Tongue (tissue), 2 donors: ENCODE results near the gene ZIC2. TPM values are rescaled to one million over a fixed set of nuclear protein-coding genes. Genes with fewer than 3 reads are reported as not detected.

Experiments used
- DNase-seq: peaks from one replicate; pipeline ENCODE4 v3.0.0-alpha.2; 2015
- total RNA-seq: library from RNA; depleted of rRNA; stranded (reverse); fragments of >200 nt; gene quantifications from one replicate; pipeline ENCODE4 v1.2.3, GENCODE V29; 2014

ZIC2 gene
- total RNA-seq, 1 donor from 2014 or later: not detected

DNA sequence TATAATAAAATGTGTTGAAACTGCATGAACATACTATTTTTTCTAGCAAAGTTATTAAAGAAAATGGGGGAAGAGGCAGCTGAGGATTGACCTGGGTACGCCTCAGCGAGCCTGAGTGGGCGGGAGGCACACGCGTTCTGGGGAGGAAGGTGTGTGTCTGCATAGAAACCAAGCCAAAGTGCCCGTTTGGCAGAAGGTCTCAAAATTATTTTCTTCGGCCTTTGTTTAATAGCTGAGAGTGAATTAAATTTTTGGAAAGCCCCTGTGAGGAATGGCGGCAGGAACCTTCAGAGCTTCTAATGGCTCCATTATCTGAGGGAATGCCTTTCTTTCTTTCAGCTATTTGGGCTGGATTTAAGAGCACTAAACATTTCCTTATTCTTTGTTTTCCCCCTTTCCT is 5.2 kb downstream of the ZIC2 start:
- DNase-seq: no peak

DNA sequence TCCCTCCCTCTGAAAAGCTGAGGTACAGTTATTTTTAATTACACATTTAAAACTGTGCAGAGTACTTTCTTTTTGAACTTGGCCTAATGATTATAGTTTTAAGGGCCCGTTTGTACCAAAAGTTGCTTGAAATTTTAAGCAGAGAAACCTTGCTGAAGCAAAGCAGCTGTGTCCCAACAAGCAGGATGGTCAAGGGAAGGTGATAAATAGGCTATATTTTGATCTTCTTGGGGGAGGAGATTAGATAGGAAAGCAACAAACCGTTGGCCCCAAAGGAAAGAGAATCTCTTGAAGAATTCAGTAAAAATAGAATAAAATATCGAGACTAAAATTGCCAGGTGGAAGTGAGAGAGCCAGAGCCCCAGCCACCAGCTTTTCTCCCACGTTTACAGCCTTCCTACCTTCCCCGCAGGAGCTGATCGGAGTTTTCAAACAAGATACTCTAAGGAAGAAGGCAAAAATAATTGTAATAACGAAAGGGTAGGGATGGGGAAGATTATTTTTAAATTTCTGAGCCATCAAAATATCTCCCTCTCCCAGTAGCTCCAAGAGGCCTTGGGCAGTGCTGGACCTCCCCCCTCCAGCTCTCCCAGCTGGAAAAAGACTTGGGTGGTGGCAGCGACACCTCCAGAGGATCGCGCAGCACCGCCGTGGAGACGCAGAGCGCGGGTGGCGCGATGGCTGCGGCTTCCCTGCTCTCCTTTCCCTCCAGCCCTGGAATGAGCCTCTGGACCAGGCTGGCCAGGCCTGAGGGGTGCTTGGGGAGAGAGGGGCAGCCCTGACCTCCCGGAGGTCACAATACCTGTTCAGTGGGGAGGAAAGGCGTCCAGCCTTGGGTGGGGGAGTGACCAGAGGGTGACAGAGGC is 5.8 kb downstream of the ZIC2 start:
- DNase-seq: no peak

DNA sequence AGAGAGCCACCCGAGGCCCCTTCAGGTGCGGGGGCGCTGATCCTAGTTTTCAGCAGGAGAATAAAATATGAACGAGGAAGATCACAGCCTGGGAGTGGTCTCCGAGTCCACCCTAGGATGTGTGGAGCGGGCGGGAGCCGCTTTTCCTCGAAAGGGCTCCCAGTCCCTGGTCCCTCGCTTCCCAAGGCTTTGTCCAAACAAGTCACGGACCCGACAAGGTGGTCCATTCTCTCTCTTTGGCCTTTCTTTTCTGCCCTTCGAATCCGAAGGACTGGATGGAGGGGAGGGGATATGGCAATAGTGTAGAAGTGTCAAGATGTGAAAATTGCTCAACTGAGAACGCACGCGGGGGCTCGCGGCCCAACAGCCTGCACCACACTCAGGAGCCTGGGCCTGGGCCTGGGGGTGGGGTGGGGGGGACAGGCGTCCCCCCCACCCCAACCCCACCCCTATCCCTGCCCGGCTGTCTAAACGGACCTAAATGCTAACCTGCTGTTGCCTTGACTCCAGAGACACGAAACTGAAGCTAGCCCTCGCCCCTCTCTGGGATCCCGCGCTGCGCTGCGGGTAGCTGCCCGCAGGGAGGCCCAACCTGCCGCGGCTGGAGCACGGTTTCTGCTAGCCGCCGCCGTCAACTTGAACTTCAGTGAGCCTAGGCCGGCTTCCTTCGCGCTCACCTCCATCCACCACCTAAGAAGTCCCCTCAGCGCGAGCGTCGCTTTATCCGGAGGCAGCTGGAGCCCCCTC is 7.1 kb downstream of the ZIC2 start:
- no peak for DNase-seq

DNA sequence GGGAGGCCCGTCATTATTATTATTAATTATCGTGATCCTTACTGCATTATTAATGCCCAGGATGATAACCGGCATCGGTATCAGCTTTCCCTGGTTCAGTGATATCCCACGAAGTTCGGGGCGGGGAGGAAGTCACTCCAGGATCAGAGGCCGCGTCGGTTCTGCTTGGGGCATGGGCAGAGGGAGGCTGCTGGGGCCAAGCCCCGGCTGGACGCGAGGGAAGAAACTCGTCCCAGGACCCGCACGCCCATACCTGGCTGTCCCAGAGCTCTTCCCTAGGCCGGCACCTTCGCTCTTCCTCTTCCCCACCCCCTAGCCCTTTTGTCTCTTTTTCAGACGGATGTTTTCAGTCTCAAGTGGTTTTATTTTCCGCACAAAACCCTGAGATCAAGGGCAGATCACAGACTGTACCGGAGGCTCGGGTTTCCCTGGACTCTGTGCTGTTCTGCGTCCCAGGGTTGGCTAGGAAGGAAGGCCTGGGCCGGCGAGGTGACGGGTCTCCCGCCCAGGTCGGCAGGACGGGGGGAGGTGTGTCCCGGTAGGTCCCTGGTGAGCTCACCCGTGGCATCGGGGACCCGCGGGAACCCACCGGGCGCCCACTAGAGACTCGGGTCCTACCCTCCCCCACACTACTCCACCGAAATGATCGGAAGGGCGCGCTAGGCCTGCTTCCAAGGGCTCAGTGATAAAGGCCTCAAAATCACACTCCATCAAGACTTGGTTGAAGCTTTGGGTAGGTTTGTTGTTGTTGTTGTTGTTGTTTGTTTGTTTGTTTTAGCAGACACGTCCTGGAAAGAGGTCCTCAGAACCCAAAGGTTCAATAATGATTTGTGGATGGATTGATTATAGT is 7.9 kb downstream of the ZIC2 start:
- no peak for DNase-seq

DNA sequence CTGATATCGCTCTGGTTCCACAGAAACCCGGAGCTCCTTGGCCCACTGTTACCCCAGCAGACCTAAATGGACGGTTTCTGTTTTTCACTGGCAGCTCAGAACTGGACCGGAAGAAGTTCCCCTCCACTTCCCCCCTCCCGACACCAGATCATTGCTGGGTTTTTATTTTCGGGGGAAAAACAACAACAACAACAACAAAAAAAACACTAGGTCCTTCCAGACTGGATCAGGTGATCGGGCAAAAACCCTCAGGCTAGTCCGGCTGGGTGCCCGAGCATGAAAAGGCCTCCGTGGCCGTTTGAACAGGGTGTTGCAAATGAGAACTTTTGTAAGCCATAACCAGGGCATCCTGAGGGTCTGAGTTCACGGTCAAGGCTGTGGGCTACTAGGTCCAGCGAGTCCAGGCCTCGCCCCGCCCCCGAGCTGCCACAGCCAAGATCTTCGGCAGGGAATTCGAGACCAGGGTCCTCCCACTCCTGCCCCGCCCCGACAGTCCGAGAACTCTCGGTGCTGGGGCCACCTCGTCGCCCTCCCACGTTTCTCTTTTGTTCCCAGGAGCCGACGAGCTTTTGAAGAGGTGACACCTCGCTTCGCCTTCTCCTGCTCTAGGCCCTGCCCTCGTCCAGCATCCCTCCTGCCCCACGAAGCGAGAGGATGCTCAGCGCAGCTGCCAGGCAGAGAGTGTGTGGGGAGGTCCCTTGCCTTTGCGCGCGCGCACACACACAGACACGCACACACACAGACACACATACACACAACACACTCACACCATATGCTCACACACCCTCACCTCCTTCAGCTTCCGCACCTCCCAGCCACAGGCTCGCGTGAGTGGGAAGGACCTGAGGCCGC is 8.8 kb downstream of the ZIC2 start:
- DNase-seq: no peak

DNA sequence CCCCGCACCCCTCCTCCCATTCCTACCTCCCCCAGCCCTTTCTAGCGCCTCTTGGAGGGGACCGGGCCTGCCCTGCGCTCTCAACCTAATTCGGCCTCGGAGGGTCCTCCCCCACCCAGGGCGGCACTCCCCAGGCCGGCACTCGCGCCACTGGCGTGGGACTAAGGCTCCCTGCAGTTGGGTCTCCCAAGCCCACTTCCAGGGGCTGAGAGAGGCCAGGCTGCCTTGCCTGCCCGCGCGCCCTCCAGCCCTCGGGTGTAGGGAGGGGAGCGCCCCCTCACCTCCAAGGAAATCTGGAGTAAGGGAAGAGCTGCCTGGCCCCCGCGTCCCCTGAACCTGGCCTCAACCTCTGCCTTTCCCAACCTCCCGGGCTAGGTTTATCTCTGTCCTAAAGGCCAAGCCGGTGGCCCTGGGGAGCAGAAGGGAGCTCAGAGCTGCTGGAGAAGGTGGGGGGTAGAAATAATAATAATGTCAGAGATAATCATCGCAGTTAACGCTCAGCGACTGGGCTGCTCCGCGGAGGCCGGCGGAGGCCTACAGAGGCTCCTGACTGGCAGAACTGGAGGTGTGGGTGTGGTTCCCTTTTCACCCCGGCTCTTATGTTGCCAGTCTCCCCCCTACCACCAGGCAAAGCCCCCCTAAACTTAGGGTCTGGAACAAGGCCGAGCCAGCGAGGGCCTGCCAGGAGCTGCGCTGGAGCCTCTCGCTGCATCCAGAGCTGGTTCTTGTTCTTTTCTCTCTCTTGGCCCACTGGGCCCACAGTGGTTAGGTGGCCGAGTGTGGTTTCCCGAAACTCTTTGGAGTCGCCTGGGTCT is 9.6 kb downstream of the ZIC2 start:
- no peak for DNase-seq

DNA sequence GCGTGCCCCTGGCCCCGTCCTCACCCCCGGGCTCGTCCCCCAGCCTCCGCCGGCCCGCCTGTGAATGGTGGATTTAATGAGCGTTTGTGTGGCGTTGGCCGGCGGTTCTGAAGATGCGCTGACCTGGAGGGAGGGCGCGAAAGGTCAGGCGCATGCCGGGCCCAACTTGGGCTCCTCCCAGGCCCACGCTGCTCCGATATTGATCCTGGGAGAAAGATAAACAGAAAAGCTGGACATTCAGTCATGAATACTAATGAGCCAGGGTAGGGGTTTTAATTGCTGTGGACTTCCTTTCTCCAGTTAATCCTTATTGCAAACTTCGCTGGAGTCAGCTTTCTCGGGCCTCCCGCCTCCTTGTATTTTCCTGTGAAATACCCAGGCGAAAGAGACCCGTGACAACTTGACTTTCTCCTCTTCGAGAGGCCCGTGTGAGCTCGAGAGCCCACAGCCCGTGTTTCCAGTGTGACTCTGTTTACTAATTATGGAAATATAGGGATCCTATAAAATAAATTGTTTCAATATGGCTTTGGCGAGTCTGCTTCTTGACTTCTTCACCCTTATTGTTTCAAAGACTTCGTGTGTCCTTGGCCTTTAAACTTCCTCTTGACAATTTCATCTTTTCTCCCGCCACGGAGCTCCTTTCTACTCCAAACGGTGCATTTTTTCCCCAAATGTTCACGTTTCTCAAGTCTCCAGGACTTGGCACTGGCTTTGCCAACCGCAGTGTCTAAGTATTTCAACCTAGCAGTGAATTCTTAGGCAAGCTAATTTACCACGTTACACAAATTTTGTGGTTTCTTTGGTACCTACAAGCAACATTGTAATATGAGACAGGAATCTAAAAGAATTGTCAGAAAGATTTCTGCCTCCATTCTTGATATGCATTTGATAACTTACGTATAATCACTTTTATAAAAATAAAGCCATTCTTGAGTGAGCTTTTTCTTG is 10.5 kb downstream of the ZIC2 start:
- DNase-seq: peak; percentile 3

DNA sequence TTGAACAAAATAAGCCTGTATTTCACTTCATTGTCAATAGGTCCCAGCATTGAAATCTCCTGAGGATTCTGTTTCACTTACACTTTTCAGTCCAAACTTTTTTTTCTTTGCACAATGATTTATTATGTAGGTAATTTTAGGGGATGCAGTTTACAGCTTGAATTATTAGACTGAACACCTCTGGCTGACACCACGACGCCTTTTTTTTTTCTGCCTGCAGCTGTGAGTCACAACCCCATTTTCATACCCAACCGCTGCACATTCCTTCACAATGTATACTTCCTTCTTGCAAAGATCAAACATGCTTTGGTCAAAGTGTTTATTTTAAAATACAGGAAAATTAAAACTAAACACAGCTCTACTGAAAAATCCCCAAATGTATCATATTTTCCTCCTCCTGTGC is 11.4 kb downstream of the ZIC2 start:
- no peak for DNase-seq

DNA sequence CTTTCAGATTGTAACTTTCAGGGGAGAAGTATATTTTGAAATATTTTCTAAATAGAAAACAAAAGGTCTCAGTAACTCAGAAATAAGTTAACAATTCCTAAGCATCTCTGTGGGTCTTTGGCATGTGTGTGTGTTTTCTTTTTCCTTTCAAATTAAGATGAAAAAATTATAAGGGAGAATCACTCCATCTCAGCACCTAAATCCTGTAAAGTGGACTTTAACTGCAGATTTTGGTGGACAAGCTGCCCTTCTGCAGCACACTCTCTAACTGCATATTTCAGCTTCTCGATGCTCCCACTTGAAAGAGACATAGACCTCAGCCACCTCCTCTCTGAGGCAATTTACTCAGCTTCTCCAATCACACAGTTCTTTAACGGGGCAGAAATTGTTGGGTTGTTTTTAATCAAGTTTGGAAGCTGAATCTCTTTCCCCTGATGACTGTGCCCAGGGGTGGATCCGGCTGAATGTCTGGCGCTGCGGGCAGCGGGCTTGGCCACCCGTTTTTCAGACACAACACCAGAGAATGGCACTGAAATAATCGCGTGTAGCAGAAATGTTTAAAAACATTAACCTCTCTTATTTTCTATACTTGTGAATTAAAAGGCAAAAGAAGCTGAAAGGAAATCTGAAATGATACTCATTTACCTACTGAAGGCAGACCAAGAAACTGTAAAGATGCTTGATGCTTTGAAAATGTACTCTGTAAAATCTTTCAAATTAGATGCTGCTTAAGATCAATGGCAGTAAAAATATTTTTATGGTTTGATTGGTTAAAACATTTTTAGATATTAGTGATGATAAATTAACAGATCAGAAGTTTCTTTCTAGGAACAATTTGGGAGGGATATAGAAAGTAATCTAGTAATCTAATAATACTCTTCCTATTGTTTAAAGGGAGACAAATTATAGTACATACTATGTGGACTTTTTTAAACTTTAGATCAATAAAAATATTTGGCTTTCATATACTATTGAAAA is 12.4 kb downstream of the ZIC2 start:
- DNase-seq: peak; percentile 35

DNA sequence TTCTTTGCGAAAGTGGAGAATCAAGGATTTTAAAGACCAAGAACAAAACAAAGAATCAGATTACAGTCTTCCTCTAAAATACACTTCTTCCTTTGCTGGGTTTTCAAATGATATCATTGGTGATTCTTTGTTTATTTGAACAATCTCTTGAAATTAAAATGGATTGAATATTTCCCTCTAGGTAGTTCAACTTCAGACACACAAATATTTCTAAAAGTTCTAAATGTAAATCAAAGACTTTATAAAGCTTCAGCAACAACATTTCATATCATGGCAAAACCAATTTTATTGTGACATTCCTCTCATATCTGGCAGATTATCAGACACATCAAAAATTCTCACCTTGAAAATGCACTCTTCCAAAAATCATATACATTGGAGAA is 13.0 kb downstream of the ZIC2 start:
- peak; percentile 38 for DNase-seq

DNA sequence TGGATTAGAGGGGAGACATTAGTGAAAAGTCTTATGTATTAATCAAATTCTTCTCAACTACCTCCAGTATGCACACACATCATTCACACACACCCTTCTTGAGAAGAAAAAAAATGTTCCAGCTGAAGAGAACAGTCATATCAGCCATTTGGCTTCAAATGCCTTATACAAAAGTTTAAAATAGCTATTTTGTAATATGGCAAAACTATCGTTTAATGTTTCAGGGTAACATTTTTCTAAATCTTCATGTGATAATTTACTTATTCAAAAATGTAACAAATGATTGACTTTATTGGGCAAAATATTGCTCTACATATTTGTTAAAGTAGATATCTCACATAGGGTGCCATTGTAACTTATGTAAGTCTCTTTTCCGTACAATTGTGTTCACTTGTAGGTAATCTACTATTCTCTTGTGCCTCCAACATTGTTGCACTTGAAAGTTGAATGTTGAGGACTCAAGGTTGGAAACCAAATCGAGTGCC is 13.6 kb downstream of the ZIC2 start:
- DNase-seq: peak; percentile 75

DNA sequence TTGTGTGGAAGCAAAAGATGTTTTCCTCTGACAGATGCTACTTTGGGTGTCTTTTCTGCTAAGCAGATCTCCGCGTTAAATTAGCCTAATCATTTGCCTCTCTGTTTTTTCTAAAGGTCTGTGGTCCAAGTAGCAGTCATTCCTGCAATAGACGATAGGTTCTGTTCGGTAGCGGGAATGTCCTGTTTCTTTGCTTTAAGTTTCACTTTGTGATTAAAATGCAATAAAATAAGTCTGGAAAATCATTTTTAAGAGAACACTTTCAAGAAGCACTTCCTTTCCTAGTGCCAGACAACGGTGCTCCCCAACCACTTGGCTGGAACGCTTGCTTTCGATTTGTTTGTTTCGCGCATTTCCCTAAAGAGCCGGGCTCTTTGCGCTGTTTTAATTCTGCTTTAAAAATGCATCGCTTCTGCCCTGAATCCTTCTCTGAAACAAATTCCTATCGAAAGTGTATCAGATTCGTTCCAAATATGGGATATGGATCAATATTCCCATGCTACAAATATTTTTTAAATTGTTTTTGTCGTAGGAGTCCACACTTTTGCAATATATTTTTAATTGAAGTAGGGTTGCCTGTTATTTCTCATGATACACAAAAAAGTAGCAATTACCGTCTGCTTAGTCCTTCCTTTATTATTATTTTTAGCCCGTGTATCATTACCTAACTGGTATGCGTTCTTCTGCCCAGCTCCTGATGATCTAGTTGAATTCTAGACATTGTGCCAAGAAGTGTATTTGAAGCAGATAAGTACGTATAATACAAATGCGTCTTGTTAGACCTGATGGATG is 14.2 kb downstream of the ZIC2 start:
- DNase-seq: peak; percentile 65

DNA sequence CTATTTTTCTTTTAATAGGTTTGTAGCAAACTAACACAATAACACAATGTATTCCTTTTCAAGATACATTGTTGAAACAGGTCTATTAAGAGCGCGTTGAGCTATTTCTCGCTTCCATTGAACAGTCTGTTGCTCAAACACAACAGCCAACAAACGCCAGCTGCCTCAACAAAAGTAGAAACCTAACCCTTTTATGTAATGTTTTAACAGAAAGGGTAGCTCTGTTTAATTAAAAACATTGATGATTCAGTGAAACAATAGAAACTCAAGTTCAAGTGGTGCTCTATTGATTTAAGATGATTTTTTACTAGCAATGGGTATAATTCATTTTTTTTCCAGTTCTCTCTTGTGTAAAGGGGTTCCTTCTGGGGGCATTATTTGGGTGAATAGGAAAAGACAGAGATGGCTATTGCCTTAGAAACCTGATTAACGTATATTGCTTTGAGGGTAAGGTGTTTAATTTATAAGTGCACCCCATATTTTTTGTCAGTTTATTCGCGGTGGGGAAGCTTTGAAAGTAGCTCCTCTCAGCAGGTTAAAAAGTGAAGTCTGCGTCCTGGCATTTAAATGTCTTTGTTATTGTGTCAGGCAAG is 14.9 kb downstream of the ZIC2 start:
- DNase-seq: no peak

DNA sequence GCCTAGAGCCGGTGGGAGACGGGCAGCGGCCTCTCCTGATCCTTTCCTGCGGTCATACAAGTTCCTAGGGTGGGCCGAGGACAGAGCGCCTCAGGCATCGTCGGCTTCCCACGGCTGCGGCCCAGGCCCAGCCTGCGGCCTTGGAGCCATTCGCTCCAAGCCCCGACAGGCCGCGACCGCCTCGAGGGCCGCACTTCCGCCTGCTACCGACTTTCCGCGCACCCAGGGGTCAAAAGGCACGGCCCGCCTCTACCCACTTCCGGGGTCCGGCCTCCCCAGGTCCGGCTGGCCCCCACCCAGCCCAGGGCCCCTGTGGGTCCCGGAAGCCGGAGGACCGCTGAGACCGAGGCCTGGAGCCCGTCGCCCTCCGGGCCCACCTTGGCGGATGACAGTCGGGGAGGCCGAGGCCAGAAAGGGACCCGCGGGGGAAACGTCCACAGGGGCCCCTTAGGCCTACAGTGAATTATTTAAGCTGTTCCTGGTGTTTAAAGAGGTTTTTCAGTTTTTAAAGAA is 16.2 kb downstream of the ZIC2 start:
- no peak for DNase-seq

DNA sequence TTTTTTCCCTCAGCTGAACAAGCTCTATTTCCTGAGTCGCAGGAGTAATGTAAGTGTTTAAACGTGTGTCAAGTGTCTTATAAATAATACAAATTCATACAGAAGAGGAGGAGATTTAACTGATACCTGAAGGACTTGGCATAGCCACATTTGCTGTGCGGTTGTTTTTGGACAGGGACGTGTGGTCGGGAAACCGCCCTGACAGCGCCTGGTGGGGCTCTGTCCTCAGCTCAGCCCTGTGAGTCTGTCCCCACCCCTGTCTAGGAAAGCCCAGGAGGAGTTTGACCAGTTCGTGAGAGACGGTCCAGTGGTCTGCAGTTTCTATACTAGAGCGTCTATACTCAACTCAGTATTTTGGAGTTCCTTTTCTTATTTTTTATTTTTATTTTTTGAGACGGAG is 16.7 kb downstream of the ZIC2 start:
- no peak for DNase-seq

DNA sequence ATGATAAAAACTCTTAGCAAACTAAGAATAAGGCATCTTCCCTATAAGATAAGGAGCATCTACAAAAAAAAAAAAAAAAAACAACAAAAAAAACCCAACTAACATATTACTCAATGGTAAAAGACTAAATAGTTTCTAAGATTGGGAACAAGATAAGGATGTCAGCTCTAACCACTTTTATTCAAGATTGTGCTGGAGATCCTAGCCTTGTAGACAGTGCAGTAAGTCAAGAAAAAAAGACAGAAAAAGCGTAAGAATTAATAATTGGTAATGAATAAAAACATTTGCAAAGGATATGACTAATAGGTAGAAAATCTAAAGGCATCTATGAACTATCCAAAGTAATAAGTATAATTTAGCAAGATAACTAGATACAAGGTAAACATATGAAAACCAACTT is 33.0 kb downstream of the ZIC2 start:
- no peak for DNase-seq
